Measurements from ENCODE around the gene DKK1.

- TF ChIP-seq ZNF384 (IDR thresholded peaks at IDR 0.05) (no peak), PKNOX1 (IDR thresholded peaks at IDR 0.05) (no peak), ARNT (IDR thresholded peaks at IDR 0.05) (no peak)
Measured at GRCh38 chr10:52314822-52315552, 906 bp downstream of the DKK1 start.

Measured in HEK293T (cell line).